SKM-1 (cell line): ENCODE measurements around the gene CEP162.
"Not testable (repeated sequence)": the region's sequence is repeated elsewhere in the genome, so short reads cannot be mapped to it uniquely, and the experiment has no call there.

ENCODE experiments used
- DNase-seq: peaks from one replicate; lab custom pipeline; 2025; ENCODE audit not compliant: unreplicated experiment; lab: John Stamatoyannopoulos, UW

CEP162 gene, protein sequence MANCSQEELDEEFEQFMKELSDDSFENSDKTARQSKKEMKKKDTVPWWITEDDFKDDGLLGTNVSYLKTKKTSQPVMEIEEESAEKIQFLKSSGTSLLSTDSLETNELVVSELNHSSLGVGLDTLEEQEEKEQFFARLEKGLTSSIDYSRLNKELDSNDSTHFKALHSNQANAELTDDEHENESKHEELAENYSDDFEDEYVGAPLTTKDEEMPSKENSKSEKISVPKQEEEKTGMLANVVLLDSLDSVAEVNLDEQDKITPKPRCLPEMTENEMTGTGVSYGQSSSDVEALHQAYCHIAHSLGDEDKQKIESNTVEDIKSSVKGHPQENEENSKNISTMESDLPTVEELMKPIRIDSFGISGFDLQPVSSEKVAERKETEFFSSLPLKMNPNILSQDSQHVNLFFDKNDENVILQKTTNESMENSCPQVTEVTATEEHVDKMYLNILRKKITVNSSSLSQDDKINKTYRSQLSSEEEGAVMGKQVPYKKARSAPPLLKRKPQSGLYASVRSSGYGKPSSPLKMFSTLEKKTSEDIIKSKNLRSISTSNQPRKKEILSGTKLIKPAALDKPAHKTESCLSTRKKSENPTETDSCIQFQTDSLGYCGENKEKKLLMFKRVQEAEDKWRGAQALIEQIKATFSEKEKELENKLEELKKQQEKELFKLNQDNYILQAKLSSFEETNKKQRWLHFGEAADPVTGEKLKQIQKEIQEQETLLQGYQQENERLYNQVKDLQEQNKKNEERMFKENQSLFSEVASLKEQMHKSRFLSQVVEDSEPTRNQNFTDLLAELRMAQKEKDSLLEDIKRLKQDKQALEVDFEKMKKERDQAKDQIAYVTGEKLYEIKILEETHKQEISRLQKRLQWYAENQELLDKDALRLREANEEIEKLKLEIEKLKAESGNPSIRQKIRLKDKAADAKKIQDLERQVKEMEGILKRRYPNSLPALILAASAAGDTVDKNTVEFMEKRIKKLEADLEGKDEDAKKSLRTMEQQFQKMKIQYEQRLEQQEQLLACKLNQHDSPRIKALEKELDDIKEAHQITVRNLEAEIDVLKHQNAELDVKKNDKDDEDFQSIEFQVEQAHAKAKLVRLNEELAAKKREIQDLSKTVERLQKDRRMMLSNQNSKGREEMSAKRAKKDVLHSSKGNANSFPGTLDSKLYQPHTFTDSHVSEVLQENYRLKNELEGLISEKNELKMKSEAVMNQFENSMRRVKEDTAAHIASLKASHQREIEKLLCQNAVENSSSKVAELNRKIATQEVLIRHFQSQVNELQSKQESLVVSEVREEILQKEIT (N-terminal part only)

DNA sequence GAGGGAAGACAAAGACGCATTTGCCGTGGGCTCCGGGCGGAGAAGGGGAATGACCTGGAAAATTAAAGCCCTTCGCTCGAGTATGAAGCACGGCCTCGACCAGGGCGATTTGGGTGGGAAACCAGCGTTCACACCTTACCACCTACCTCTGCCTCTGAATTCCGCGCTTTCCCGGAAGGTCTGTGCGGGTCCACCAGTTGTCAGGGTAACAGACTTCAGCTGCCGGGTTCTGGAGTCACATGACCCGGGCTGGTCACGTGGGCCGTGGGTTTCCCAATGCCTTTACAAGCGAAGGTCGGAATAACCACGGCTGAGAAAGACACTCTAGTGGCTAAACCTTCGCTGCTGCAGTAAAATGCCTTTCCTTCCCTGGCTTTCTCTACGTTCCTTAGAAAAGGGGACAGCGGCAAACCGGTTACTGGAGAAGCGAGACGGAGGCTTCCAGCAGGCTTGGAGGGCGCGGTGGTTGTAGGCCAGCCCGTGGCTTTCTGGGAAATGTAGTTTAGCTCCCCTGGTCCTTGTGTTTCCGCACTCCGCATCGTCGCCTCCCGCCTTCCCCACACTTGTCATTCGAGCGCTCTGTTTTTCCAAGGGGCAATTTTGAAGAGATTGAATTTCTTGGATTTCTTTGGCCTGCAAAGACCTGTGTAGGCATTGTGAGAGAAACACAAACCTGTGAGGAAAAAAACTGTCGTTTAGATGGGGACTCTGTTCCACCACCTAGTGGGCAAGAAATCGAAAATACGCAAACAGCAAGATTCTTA is at the start of gene CEP162:
CEP162 (minus strand) TSS at position 210 of the 764 bp plus-strand sequence. CDS start 1,250 bp downstream, outside the sequence.
- DNase-seq: peak; percentile 88

DNA sequence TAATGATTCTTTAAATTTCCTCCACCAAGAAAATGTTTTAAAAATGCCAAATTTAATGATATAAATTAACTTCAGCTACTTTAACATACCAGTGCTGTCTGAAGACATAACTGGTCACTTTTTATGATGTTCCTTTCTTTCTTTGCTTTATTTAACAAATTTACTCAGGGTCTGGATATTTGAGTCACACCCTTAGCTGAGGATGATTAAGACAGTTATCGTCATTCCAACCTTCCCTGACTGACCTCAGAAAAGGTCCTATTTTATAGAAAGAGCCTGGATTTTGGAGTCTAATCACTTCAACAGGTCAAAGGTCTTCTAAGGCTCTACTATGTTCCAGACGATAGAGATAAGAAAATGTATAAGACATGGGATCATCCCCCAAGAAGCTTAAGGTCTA is 47.4 kb upstream of the CEP162 start:
- DNase-seq: no peak

DNA sequence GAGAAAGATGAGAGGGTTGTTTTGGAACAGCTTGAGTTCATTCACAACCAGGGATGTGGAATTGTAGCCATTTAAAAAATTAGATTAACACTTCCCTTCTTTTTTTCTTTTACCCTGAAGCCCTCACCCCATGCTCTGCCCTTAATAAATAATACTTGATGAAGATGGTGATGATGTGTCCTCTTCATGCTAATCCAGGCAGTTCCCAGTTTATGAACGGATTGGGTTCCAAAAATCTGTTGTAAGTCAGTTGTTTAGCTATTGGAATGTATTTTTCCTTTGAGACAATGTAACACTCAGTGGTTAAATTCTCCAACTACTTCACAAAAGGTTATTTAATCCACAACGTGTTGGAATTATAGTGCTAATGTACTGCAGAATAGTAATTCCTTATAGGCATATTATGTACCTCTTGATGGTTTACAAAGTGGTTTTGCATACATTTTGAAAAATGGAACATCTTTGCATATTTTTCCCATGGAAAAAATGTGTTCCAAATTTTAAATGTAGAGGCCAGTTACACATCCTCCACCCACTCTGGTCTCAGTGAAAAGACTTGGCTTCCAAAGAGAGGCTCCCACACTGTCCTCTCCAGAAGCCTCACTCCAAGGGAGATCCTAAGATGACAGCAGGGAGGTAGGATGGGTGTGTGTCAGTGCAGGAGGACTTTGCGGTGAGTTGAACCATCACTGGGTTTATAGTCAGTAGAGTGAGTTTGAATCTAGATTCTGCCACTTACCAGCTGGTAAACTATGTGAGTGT is 45.8 kb upstream of the CEP162 start:
- no peak for DNase-seq

DNA sequence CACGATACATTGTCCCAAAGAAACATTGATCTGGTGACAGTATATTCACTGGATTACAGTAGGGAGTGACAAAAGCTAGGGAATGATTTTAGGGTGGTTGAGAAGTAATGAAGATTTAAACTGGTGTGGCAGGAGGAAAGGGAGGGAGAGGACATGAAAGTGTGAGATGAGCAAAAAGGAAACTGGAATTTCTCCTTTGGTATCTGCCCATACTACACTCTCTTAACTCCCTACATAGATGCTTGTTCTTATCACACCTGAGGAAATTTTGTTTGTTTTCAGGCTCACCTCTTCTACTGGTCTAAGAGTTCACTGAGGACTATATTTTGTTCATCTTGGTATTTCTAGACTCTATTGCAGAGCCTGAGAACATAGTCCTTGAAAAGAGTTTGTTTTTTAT is 44.9 kb upstream of the CEP162 start:
- DNase-seq: no peak

DNA sequence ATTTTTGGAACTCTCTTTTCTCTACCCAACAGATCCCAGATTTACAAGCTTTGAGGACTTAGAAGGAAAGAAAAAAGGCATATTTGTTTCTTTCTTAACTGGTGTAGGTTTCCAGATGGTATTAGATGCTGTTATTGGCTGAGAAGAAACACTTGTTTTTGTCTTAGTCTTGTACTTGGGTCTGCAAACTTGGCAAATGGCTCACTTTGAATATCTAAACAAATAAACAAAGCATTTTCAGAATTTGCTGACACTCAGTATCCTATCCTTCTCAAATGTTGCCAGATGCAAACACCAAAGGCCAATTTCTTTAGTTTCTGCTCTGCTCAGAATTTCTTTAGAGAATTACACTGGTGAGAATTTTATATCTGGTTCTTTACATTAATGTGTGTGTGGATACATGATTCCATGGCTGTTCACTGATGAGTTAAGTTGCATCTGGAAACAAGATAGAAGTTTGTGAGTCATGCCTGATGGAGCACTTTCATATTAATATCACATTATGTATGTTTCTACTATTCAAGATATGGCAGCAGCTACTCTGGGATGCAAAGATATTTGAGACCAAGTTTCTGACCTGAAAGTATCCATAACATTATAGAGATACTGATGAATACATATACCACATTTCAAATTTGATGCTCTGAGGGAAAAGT is 43.7 kb upstream of the CEP162 start:
- no peak for DNase-seq

DNA sequence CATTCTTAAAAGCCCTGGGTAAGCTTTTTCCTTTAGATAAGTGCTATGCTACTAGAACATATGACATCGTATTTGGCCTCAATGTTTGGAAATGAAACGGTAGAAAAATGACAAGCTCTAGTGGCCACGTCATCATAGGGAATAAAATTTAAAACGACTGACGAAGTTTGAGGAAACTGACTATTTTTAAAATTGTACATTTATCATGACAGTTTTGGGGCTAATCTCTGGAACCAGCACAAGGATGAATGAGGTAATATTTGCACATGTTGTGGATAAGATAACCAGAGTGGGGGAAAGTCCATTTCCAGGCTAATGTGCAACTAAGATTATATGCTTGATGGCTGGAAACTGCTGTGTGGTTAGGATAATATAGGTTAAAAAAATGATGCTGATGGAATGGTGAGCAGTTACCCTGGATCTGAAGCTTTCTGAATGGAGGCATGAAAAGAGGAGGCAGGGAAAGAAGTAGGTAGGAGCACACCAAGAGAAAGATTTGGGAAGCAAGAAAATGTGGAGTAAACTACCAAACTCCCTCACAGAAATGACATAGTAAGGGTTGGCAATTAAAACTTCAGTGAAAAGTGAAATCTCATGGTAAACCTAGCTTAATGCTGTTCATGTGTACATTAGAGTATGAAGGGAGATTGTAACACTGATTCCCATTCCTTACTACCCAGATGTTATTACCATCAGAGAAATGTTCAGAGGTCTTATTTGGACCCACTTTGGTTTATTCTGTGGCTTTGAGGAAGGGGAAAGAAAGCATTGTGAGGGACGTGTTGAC is 42.7 kb upstream of the CEP162 start:
- DNase-seq: no peak

DNA sequence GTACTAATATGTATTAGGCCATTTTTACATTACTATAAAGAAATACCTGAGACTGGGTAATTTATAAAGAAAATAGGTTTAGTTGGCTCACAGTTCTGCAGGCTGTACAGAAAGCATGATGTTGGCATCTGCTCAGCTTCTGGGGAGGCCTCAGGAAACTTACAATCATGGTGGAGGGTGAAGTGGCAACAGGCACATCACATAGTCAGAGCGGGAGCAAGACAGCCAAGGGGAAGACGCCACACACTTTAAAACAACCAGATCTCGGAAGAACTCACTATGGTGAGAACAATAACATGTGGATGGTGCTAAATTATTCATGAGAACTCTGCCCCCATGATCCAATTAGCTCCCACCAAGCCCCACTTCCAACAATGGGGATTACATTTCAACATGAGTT is 41.3 kb upstream of the CEP162 start:
- DNase-seq: no peak

DNA sequence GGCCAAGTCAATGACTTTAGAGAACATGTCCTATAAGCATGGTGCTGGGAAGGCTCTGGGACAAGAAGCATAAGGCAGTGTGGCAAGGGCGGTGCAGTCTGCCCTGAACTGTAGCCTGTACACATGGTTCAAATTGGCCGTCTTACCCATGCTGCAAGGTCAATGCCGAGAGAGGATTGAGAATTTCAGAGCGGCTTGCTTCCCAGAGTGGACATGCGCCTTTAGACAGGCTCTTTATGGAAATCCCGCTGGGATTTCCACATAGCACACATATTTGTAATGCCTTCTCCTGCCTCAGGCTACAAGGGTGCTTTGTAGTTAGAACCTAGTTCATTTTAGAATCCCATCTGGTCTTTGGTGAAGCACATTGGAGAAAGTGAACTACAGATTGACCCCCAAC is 36.1 kb upstream of the CEP162 start:
- no peak for DNase-seq

DNA sequence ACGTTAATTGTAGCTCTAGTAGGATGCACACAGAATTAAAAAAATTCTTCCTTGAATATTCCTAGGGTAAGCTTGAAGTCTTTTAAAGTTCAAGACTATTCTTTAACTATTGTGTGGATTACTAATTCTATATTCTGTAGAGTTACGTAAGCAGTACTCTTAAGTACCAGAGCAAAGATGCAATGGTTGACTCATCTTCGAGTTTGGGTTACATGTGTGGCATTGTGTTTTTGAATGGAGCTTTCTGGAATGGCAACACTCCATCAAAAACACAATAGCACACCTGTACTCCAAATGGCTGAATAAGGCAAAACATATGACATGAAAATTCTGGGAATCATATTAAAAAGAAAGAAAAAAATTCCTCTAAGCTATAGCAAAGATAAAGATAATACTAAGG is 33.5 kb upstream of the CEP162 start:
- DNase-seq: no peak

DNA sequence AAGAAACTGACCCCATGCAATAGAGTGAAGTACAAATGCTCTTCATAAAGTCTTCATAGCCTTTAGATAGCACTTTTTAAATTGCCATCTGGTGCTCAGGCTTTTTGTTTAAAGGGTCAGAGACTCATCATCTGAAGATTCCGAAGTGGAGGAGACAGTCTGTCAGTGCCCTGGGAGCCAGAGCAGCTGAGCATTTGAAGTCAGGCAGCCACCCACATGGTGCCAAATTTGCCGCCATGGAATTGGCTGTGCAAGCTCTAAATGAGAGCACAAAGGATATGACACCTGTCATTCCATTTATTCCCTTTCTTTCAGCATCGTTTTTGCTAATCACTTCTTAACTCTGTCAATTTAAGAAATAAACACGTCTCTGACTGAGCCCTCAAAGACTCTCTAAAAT is 32.8 kb upstream of the CEP162 start:
- no peak for DNase-seq

DNA sequence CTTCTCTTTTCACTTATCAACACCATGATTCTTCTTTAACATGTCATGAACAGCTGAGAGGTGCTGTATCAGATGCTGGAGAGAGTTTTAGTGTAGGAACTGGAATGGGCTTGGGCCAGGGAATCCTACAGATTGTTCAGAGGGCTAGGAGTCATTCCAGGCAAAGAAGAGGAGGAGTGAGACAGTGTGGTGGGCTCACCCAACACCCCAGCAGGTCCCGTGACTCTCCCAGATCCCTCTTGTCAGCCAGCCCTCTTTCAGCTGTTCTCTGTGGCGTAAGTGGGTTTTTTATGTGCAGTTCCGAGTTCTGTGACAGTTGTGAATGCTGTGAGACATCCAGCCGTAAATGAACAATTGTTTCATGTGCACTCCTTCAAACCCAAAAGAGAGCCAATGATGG is 31.4 kb upstream of the CEP162 start:
- no peak for DNase-seq

DNA sequence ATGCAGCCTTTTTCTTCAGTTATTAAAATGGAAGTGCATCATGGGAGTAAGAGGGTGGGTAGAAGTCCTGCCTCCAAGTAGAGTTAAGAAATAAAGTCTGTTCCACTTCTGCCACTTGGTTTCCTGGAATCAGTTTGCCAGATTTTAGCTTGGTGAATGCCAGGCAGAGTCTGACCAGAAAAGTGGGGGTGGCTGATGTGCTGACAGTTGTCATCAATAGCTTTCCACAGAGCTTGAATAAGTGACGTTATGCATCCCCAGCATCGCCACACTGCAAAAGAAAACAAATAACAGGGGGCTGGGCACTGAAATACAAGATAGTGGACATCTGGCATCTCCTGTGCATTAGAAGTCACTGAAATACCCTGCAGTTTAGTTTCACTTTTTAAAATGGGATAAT is 30.8 kb upstream of the CEP162 start:
- DNase-seq: no peak

DNA sequence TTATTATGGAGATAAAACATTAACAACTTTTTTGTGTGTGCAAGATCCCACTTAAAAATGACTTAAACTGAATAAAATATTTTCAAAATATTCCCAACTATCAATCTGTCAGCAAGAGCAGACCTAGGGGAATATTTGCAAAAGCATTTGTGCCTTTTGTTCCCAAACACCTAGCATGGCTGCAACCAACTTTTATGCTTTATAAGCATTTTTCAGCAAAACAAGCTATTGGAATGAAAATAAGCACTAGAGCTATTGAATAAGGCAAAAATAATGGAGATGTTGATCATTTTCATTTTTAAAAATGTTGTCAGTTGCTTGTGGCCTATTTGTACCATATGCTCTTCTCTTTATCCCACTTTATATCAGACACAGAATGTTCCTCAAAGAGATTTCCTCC is 28.2 kb upstream of the CEP162 start:
- no peak for DNase-seq

DNA sequence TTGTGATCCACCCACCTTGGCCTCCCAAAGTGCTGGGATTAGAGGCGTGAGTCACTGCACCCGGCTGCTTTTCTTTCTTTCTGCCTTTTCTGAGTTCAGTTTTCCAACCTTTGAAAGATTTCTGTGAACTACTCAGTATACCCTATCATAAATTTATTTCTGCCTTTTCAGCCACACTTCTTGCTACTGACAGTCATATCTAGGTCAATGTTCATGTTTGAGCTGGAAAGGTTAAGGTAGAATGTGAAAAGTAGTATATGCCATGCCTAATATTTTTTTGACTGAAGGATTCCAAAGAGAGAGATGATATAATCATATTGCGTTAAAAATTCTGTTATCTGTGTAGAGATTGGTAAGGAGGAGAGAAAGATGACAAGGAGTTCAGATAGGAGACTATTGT is 25.9 kb upstream of the CEP162 start:
- DNase-seq: no peak

DNA sequence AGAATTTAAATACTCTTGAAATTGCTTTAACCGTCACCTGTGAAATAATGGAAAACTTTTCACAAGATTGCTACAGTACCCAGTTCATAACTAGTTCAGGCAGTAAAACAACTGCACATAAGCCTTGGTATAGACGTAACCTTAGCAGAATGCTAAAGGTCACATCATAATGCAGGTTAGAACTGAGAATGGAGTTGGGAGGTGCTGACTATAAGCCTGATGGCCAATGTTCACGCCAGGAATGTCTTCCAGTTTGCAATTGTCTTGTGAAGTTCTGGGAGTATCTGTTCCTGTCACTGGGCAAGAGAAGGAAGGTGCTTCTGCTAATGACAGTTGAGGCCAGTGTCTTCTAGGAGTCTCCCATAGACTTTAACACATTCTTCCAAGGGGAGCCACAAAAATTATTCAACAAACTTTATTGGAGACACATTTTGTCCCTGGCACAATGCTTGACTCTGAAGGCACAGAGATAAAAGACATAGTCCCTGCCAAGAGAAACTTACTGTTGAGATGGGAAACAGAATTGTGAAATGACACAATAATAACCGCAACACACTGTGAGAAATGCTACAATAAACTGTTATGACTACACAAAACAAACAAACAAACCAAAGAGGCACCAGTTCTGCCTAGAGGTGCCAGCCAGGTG is 24.6 kb upstream of the CEP162 start:
- no peak for DNase-seq

DNA sequence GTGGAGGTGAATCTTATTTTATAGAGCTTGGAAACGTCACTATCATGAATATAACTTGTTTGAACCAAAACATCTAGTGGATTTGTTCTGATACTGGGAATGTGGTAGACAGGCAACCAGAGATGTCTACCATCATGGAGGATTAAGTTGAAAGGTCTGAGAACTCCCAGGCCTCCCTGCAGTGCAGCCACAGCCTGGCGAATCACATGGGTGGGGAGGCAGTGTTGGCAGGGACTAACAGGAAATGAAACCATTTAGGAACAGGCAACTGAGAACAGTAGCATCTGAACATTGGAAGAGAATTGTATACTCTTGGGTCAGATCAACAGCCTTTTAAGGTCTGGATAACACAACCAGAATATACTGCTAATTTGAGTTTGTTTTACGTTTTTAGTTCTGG is 22.3 kb upstream of the CEP162 start:
- no peak for DNase-seq

DNA sequence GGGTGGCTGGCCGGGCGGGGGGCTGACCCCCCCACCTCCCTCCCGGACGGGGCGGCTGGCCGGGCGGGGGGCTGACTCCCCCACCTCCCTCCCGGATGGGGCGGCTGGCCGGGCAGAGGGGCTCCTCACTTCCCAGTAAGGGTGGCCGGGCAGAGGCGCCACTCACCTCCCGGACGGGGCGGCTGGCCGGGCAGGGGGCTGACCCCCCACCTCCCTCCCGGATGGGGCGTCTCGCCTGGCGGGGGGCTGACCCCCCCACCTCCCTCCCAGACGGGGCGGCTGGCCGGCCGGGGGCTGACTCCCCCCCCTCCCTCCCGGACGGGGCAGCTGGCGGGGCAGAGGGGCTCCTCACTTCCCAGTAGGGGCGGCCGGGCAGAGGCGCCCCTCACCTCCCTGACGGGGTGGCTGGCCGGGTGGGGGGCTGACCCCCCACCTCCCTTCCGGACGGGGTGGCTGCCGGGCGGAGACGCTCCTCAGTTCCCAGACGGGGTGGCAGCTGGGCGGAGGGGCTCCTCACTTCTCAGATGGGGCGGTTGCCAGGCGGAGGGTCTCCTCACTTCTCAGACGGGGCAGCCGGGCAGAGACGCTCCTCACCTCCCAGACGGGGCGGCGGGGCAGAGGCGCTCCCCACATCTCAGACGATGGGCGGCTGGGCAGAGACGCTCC is 17.1 kb upstream of the CEP162 start:
- not testable (repeated sequence) for DNase-seq

DNA sequence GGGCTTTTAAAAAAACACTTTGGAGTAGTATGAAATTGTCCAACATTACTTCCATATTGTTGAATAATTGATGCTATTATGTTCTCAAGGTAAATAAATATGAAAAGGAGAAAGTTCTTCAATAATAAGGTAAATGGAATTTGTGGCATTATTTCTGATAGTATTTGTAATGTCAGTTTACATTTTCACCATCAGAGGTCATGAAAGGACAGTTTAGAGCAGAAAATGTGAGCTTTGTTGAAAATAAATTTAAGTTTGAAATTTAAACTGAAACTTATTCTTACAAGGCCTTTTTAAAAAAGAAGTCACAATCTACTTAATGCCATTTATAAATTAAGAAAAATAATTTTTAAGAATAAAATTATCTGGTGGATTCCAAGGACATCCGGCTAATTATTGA is 15.8 kb upstream of the CEP162 start:
- DNase-seq: no peak
